Endothelial cell of umbilical vein (primary cell): ENCODE measurements around the gene TM4SF20.

Source experiments
- EZH2 ChIP-seq: IDR thresholded peaks from 2 replicates; pipeline ENCODE4 v1.6.1; 2012; ENCODE audit warnings: borderline replicate concordance, low read depth, mild to moderate bottlenecking, moderate library complexity, low read length, inconsistent platforms; ENCODE audit not compliant: severe bottlenecking
- POLR2A ChIP-seq: IDR thresholded peaks from 2 replicates; pipeline ENCODE4 v1.6.1; 2012; ENCODE audit warnings: low read depth, mild to moderate bottlenecking, control low read depth, low read length
- POLR2AphosphoS5 ChIP-seq: IDR thresholded peaks from 2 replicates; pipeline ENCODE4 v1.6.1; 2012; ENCODE audit warnings: low read depth, mild to moderate bottlenecking, control low read depth, low read length, moderate library complexity; ENCODE audit not compliant: insufficient read depth
- TF ChIP-seq, protein P1 (sequence below), 2 donors: IDR thresholded peaks; 1 replicate in 1 of 2; 2 replicates in 1 of 2; pipeline ENCODE4 v1.5.1; 2011; ENCODE audit warnings: low read length in 2 of 2, mild to moderate bottlenecking in 2 of 2, moderate library complexity in 2 of 2, control low read depth in 1 of 2, inconsistent platforms in 1 of 2, low read depth in 1 of 2; ENCODE audit not compliant: insufficient read depth in 1 of 2; ENCODE audit errors: extremely low read depth in 1 of 2

- TF ChIP-seq, protein P1, sequence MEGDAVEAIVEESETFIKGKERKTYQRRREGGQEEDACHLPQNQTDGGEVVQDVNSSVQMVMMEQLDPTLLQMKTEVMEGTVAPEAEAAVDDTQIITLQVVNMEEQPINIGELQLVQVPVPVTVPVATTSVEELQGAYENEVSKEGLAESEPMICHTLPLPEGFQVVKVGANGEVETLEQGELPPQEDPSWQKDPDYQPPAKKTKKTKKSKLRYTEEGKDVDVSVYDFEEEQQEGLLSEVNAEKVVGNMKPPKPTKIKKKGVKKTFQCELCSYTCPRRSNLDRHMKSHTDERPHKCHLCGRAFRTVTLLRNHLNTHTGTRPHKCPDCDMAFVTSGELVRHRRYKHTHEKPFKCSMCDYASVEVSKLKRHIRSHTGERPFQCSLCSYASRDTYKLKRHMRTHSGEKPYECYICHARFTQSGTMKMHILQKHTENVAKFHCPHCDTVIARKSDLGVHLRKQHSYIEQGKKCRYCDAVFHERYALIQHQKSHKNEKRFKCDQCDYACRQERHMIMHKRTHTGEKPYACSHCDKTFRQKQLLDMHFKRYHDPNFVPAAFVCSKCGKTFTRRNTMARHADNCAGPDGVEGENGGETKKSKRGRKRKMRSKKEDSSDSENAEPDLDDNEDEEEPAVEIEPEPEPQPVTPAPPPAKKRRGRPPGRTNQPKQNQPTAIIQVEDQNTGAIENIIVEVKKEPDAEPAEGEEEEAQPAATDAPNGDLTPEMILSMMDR (IDR thresholded peaks at IDR 0.05; ENCODE audit: extremely low read depth in 1 of 2, insufficient read depth in 1 of 2, low read depth in 1 of 2, low read length in 2 of 2) = no peak
- TF ChIP-seq EZH2 (no peak), POLR2A (no peak), POLR2AphosphoS5 (no peak)
These were observed 41.7 kb downstream of the TM4SF20 start for GRCh38 chr2:227337442-227337841.
